NCI-H1092 (cell line): Measurements from ENCODE around the gene SP100.
"Not testable (repeated sequence)": the region's sequence is repeated elsewhere in the genome, so short reads cannot be mapped to it uniquely, and the experiment has no call there.

Experiments used
- DNase-seq: peaks from one replicate; lab custom pipeline; 2025; lab: John Stamatoyannopoulos, UW

Gene SP100

DNA sequence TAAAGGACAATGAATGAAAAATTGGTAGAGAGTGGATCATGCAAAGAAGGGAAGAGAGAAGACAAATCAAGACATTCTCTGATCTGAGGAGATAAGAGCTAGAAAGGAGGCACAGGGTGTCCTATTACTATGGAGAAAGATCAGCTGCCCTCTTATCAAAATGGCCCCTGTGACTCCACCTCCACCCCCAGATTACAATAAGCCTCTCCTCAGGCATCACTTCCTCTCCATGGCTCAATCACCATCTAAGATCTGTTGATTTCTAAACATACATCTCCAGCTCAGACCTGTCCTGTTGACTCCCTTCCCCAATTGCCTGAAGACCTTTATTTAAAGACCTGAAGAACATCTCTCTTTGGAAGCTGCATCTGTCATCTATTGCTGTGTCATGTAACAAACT is 43.2 kb downstream of the SP100 start:
- DNase-seq = no peak

DNA sequence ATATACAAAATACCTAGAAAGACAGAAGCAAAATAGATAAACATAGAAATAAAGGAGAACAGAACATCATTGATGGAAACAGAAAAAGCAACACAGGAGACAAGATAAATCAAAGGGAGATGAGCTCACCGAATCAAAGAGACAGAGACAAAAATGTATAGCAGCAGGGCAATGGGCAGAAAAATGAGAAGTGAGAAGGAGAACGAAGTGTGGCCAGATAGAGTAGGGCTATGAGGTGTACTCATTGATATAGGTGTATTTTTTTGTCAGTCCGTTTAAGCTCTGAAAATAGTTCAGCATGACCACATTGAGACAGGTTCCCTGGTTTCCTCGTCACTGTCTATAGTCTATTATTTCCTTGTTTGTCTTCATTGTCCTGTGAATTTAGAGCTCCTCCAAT is 55.1 kb downstream of the SP100 start:
- DNase-seq = no peak

DNA sequence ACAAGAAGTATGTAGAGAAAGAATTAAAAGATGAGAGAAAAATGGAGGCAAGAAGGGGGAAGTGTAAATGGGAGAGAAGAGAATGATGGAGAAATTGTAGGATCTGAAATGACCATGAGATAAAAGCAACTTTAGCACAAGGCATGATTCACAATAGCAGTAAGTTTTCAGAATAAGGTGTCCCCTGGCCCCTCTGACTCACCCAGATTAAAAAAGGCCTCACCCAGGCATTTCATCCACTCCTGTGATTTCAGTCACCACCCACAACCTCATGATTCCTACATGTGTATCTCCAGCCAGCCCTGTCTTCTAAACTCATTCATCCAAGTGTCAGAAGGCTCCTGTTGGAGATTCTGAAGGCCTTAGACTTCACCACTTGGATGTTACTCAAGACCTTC is 56.6 kb downstream of the SP100 start:
- no peak for DNase-seq

DNA sequence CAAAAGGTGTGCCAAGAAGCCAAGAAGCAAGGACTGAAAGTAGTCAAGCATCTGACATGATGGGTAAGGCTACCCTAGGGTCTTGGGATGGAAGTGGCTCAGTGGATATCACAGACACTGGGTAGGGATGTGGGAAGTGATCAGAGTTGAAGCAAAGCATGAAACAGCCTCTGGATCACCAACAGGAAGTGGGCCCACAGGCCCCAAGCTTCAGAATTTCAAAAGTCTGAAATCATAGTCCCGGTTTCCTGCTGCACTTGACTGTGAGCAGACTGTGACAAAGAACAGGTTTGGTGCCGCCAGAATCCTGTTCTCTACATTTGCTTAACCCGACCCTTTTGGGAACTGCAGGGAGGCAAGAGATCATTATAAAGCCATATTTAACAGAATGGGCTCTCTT is 57.4 kb downstream of the SP100 start:
- DNase-seq = no peak

DNA sequence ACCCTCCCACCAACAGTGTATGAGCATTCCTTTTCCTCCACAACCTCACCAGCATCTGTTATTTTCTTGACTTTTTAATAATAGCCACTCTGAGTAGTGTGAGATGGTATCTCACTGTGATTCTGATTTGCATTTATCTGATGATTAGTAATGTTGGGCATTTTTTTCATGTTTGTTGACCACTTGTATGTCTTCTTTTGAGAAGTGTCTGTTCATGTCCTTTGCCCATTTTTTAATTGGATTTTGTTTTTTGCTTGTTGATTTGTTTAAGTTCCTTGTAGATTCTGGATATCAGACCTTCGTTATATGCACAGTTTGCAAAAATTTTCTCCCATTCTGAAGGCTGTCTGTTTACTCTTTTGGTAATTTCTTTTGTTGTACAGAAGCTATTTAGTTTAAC is 59.1 kb downstream of the SP100 start:
- no peak for DNase-seq

DNA sequence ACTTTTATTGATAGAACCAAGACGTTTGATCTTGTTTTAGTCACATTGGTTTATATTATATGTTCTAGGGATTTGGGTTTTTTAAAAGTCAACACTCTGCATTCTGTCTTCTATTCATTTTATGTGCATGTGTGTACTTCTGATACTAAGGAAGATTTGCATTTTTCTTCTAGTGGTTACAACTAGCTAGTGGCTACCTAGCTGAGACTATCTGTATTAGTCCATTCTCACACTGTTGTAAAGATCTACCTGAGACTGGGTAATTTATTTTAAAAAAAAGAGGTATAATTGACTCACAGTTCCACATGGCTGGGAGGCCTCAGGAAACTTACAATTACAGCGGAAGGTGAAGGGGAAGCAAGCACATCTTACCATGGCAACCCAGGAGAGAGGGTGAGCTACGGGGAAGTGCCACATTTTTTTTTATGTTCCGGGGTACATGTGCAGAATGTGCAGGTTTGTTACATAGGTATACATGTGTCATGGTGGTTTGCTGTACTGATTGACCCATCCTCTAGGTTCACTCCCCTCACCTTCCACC is 69.9 kb downstream of the SP100 start:
- no peak for DNase-seq

DNA sequence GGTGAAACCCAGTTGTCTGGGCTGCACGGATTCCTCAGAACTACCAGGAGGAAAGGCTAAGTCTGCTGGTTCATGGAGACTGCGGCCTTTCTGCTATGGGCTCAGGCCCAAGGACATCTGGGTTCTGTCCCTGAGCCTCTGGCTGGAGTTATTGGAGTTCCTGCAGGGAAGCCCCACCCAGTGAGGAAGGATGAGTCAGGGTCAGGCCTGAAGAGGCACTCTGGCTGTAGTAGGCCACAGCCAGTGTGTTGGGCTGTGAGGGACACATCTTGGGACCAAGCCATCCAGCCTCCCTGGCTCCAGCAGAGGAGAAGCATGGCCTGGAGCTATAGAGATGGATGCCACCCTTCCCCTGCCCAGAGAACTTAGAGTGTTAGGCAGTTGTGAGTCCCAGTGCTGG is 75.2 kb downstream of the SP100 start:
- not testable (repeated sequence) for DNase-seq

DNA sequence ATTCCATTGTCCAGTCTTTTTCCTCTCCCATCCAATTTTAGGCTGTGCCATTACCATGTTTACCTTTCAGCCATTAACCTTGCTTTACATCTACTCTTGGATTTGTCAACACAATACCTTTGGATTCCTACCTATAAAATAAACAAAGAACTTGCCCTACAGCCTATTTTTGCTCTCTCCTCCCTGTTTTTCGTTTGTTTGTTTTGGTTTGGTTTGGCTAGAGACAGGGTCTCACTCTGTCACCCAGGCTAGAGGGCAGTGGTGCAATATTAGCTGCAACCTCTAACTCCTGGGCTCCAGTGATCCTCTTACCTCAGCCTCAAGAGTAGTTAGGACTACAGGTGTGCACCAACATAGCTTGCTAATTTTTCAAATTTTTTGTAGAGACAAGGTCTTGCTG is 76.1 kb downstream of the SP100 start:
- DNase-seq = no peak

DNA sequence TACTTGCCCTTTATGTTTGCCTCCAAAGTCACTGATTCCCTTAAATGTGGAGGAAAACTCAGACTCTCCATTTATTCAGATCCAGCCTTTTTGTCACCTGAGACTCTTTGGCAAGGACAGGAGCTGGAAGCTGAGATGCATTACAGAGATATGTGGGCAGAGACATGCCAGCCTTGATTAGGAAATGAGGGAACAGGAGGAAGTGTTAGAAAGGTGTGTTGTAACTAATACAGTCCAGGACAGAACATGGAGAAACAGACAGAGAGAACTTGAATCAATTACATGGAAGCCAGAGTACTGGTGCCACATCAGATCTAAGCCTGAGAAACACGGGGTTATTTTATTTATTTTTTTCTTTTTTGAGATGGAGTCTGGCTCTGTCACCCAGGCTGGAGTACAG is 79.0 kb downstream of the SP100 start:
- no peak for DNase-seq

DNA sequence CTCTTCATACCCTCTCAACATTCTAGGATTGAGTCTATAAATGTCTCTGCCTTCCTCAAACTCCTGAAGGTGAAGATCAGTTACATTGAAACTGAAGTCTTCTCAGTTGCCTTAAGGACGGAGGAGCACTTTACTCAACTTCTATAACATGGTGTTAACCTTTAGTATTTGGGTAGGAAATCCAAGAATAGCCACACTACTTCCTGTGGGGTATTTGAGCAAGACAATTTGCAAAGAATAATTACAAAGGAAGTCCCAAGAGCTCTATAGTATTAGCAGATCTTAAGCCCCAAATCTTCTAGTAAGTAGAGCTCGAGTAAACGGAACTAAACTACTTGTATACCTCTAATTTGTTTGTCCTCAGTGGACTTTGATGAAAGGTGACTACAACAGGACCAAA is 80.9 kb downstream of the SP100 start:
- DNase-seq = no peak

DNA sequence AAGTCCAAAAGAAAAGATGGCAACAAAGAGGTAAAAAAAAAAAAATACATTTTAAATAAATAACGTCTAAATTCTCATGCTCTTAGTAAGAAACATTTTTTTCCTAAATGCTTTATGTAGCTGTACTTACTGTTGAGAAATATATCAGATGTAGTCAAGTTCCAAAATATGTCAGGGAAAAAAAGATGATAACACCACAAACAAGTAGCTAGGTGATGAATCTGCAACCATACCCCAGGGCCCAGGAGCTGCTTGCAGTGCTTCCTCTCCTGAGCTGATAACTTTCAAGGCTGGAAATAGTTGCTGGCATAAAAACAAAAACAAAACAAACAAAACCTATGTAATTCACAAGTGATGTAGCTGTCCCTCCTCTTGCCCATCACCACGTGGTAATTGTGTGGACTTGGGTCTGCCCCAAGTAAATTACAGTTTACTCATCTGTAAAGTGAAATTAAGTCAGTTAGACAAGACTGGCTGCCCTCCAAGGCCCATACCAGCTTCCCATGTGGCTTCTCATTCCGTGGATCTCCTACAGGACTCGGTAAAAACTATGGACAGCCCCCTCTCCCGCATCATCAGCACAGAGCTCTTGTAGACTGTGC is 82.6 kb downstream of the SP100 start:
- no peak for DNase-seq

DNA sequence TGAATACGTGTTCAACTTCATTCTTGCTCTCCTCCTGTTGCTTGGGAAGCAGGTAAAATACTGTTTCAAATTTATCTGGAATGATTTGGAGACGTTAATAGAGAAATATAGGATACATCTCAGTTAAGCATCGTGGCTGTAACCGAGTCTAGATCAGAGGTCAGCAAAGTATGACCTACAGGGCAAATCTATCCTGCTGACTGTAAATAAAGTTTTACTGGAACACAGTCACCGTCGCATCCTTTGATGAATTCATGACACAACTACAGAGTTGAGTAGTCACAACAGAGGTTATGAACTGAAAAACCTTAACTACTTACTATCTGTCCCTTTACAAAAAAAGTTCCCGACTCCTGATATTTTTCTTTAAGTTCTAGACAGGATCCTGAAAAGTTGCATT is 86.6 kb downstream of the SP100 start:
- no peak for DNase-seq

DNA sequence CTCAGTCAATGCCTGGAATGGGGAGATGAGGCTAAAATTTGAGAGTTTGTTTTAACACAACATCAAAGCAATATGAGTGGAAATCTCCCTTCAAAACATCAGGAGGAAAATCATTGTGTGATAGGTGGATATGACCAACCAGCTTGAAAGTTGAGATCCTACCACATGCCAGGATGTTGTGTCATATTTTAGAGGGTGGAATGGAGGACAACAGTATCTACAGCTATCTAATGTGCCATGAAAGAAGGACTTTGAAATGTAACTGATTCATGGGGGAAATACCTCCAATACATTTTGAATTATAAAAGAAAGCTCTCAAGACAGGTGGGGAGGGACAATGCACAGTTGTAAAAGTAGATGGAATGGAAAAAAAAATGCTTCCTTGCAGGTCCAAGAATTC is 87.8 kb downstream of the SP100 start:
- DNase-seq = no peak

DNA sequence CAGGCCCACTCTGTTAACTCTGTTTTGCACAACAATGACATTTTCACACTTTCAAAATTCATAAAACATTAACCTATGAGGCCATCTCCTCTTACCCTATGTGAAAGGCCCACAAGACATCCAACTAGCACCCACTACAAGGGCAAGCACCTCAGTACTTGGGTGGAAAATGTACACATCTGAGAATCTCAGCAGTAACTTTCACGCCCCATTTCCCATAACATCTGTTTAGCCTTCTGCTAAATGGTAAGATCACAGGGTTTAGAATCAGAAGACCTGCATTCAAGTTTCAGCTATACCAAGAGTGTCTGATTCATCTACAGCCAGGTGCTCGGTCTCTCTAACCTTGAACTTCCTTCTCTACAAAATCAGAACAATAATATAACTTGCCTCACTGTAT is 89.2 kb downstream of the SP100 start:
- no peak for DNase-seq

DNA sequence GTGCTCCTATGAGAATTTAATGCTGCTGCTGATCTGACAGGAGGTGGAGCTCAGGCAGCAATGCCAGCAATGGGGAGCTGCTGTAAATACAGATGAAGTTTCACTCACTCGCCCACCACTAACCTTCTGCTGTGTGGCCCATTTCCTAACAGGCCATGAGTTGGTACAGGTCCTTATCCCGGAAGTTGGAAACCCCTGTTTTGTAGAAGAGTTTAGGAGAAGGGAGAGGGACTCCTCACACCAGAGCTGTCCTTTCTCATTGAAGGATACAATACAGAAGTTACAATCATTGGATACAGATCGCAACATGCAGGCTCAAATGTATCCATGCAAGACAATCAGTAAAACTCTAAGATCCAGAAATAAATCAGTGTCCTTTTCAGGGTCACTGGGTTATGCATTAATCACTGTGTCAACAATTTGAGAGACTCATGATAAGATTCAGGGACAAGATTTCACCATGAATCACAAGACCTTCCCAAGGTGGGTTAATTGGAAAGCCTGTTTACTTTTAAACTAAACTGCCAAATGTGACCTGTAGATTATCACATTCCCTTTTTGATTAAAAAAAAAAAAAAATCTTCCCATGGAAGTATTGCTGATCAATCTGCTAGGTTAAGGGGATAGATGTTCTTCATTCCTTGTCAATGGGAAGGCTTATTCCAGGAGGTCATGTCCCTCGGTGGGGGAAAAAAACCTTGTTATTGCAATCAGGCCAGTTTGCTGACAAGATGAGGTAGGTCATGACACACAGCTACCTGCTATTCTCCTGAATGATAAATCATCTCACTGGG is 97.2 kb downstream of the SP100 start:
- no peak for DNase-seq

DNA sequence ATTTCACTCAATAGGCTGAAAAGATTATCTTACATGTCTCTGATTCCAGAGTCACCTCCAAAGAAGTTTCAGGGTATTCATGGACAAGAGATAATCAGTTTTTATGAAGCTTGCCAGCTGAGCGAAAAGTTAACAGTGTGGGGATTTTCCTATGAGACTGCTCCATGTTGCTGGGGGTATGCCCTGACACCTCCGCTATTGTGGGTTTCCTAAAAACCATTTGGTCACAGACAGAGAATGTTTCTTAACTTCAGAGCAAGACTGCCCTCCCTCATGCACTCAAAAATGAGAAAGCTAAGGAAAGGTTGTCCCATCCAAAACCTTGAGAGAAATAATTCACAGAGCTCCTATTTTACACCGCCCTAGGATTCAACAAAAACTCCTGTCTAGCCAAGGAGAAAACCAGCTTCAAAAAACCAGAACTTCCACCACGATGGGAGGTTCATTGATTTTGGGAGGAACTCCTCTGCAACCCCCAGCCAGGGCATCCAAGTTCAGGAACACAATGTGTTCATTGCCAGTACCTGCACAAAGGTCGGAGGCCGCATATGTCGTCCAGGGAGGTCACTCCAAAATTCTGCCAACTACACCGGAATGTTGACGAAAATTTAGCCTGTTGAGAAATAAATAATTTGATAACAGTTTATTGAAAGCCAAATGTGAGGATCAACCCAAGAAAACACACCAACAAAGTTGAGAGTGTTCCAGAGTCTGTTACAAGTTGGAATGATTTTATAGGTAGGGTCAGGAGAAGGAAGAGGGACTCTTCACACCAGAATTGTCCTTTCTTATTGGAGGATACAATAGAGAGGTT is 104.3 kb downstream of the SP100 start:
- DNase-seq = no peak

DNA sequence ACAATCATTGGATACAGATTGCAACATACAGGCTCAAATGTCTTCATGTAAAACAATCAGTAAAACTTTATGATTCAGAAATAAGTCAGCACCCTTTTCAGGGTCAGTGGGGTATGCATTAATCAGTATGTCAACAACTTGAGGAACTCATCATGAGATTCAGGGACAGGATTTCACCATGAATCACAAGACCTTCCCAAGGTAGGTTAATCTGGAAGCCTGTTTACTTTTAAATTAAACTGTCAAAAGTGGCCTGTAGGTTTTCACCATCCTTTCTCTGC is 104.8 kb downstream of the SP100 start:
- DNase-seq = no peak

DNA sequence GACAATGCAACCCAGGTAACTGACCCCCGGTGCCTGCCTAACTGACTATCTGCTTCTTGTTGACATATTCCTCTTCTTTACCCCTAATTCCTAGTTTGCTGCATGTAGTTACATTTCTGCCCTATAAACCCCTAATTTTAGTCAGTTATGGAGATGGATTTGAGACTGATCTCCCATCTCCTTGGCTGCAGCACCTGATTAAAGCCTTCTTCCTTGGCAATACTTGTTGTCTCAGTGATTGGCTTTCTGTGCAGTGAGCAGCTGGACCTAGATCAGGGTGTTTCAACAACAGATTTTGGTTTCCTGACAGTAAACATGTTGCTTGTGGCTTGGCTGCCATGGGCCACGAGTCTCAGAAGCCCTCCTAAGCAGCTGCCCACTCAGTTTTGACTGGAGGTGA is 105.4 kb downstream of the SP100 start:
- no peak for DNase-seq

DNA sequence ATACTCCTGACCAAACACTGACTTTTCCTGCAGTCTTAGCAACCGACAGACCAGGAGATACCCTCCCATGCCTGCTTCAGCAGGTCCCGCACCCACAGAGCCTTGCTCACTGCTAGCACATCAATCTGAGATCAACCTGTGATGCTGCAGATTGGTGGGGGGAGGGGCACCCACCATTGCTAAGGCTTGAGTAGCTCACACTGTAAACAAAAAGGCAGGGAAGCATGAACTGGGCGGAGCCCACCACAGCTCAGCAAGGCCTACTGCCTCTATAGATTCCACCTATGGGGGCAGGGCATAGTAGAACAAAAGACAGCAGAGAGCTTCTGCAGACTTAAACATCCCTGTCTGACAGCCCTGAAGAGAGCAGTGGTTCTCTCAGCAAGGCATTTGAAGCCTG is 109.7 kb downstream of the SP100 start:
- no peak for DNase-seq

DNA sequence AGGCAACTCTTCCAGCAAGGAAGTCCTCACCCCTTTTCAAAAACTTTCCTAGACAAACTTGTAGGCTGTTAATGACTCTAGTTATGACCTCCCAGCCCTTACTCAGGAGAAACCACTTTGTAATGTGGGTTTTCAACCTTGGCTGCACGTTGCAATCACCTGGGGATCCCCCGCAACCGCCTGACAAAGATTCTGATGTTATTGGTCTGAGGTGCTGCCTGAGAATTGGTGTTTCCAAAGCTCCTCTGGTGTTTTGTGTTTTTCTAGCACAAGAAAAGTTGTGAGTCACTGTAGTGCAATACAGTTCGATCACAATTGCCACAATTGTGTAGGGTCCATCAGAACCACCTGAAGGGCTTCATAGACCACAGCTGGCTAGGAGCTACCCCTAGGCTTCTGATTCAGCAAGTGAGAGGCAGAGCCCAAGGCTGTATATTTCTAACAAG is 121.6 kb downstream of the SP100 start:
- no peak for DNase-seq

DNA sequence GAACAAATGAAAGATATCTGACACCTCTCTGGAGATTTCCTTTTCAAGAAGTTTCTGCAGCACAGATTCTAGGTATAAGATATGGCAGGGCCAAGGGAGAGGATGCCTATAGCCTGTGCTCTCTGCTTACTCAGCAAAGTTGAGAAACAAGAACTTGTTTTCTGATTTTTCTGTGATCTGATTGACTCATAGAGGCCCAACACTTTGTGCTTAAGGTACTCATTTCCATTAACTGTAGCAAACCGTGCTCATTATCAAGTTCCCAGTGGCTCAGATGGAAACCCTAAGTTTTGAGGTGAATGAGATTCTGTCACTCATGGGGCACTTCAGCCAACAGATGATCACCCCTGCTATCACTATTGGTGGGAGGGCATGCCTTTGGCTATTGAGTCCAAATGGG is 124.3 kb downstream of the SP100 start:
- no peak for DNase-seq

DNA sequence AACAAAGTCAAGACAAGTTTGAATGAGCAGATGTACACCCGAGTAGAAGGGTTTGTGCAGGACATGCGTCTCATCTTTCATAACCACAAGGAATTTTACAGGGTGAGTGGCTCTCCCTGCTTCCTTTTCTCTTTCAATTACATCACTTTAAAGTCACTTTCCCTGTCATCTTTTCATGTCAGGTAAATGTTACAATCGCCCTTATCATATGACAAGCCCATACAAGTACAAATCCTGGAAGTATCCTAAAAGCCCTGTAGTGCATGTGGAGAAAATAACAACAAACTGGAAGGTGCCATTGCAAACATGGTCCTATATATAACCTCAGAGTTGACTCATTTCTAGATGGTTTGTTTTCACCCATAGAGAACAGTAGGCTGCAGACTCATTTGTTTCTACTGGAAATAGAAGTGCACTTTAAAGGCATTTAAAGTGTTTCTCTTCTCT is 126.0 kb downstream of the SP100 start:
- no peak for DNase-seq

DNA sequence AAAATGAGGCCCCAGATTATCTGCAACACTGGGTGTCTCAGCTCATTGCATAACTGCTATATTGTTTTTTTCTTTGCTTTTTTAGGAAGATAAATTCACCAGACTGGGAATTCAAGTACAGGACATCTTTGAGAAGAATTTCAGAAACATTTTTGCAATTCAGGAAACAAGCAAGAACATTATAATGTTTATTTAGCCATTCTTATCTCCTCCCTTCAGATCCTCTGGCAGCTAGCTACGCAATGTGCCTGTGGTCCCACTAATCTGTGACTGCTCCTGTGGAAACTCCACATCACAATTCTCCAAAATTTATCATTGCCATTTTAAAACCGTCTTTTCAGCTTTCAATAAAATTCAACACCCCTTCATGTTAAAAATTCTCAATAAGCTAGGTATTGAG is 126.8 kb downstream of the SP100 start:
- DNase-seq = no peak
